ENCODE results near the gene AK5.

The AK5 gene

DNA sequence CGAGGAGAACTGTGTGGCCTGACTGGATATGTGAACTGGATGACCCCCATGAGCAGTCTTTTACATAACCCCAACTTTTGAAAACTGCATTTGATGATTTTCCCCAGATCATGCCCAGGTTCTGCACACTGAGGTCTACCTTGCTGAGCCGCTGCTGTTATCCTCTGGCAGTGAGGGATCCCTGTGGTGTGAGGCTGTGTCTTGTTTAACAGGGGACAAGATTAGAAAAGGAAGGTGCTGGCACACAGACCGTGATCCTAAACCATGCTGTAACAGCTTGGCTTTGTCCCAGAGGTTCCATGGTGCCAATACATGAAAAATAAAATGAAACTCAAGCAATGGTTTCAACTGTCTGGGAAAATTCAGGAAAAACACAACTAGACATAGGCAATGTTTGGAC, 266.5 kb downstream of the AK5 start:
- DNase-seq = no peak

DNA sequence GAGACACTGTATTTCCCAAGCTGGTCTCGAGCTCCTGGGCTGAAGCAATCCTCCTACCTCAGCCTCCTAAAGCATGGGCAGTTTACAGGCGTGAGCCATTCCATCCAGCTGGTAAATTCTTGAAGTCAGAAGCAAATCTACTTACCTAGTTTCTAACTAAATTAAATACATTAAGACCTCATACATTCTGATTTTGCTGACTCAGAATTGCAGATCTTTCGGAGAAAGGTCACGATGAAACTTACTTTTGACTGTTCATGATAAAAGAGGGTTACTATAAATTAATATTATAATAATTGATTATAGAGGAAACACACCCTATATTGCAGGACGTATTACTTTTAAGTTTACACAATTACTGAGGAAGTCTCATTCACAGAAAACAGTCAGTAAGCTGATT, 268.3 kb downstream of the AK5 start:
- DNase-seq = no peak

DNA sequence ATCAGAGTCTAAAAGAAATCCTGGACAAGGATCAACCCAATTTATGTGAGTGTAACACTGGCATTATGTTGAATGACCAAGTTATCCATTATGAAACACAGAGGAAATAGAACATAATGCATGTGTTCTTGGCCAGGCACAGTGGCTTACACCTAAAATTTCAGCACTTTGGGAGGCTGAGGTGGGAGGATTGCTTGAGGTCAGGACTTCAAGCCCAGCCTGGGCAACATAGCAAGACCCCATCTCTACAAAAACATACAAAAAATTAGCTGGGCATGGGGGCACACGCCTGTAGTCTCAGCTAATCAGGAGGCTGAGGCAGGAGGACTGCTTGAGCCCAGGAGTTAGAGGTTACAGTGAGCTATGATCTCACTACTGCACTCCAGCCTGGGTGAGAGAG, 270.8 kb downstream of the AK5 start:
- no peak for DNase-seq

DNA sequence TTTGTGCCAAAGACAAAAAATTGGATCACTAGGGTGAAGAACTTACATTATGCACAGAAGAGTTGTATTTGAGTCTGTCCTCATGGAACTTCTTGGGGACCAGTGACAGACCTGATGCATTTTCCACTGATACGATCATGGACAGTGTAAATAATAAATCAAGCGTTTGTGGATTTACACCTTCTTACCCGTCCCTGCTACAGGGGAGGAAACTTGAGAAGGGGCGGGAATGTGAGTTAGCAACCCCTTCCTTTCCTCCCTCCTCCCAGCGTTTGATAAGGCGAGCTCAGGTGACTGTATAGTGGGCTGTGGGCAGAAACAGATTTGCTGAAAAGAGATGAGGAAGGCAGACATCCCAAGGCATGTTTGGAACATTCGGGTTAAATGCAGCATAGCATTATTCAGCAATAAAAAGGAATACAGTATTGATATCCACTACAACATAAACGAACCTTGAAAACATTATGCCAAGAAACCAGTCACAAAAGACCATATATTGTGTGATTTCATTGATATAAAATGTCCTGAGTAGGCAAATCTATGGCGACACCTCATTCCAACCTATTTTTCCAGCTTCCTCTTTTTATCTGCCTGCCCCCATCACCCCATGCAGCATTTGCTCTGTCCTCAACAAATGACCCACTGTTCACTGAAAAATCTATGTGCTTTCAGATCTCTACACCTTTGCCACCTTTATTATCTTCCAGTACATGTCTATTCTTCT, 271.9 kb downstream of the AK5 start:
- no peak for DNase-seq

DNA sequence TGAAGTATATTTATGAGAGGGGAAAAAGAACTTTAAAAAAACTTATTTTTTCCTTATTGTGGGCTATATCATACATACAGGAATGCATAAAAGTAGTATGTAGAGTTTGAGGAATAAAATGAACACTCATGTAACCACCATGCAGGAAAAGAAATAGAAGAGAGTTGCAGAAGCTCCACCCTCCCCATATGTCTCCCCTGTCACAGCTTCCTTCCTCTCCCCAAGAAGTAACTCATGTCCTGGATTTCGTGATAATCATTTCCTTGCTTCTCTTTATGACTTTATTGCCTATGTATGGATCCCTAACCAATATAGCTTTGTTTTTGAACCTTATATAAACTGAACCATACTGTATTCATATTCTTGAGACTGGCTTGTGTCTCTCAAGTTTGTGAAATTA, 274.2 kb downstream of the AK5 start:
- no peak for DNase-seq

DNA sequence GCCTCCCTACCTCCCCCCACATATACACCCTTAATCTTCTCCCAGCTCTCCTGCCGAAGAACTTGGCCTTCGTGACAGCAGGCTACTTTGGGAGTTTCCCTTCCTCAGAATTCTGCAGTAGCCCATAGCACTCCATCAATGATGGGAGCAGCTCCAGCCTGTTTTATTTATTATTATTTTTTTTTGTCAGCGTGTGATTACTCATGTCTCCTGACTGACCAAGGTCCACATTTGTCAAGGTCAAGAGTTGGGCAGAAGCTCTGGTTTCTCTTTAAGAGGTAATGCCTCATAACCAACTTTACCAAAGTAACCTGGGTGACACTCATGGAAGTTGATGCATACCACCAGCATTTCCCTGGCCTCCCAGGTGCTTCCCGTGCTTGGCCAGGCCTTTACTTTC, 275.2 kb downstream of the AK5 start:
- DNase-seq = no peak

DNA sequence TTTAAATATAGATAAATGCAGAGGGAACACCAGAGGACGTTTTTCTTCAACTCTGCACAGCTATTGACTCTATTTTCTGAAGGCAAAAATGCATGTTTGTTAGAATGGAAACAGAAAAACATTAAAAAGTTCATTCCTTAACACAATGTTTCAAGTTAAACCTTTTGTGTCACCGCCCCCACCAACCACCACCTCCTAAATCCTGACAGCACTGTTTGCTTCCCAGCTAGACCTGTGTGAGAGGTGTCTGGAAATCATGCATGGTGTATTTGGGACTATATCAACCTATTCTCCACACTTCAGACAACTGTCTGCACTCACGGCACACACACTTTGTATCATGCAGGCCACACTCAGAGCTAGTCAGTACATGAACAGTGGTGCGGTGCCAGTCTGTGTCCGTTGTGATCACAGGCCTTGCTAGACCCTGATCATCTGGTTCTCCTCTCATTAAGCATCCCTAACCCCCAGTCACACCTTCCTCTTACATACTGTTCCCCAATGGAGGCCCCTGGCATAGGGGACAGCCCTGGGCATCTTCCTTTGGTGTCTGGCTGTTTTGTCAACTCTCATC, 276.9 kb downstream of the AK5 start:
- DNase-seq = no peak

DNA sequence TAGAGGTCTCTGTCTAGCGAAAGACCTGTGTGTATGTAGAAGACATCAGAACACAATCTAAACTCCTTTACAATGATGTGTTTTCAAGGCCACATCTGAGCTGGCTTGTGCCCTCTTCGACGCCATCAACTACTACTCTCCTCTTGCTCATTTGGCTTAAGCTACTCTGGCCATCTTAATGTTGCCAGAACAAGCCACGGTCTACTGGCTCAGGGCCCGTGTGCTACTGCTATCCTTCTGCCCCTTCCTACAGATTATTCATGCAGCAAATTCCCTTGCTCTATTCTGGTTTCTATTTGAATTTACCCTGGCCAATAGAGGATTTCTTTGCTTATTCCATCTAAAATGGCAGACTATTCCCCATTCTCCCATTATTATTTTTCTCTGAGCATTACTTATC, 278.9 kb downstream of the AK5 start:
- no peak for DNase-seq

DNA sequence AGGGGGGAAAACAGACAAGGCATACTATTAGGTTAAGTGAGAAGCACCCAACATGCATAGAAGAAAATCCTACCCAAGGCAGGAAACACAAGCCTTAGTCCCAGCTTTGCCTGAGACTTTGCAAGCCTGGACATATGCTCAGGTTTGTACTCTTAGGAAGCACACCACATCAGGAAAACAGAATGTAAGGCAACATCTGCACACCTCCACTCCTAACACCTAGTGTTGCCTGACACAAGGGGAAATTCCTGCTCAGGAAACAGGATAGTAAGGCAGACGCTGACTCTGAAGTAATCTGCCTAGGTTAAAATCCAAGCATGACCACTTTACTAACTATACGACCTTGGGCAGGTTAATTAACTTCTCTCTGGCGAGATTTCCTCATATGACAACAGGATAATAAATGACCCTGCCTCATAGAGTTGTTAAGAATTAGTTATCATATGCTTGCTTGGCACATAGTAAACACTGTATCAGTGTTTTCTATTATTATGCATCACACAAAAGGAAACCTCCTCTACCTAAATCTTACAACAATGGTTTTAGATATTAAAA, 280.9 kb downstream of the AK5 start:
- no peak for DNase-seq

DNA sequence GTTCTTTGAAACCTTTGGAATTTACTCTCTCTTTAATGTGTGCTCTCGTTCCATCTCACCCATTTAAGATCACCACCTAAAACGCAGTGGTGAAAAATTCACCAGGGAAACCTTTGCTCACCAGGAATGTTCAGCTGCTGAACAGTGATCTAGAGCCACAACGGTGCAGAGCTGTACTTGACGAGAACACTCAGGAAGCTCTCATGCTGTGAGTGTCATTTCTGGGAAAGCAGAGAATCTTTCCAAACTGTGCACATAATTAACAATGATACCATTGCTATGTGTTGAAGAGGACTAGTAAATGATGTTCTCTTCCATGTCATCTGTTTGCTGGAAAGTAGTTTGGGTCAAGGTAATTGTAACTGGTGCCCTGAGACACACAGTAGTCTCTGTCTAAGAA, 283.5 kb downstream of the AK5 start:
- no peak for DNase-seq

DNA sequence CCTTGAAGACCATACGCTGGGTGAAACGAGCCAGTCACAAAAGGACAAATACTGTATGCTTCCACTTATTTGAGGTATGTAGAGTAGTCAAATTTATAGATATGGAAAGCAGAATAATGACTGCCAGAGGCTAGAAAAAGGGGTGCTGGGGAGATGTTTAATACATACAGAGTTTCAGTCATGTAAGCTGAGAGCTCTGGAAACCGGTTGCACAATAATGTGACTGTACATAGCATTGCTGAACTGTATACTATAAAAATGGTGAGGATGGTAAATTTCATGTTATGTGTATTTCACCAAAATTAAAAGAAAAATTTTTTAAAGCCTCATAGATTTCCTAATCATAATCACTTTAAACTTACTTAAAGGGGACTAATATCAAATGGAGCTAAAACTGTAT, 289.8 kb downstream of the AK5 start:
- DNase-seq = no peak

DNA sequence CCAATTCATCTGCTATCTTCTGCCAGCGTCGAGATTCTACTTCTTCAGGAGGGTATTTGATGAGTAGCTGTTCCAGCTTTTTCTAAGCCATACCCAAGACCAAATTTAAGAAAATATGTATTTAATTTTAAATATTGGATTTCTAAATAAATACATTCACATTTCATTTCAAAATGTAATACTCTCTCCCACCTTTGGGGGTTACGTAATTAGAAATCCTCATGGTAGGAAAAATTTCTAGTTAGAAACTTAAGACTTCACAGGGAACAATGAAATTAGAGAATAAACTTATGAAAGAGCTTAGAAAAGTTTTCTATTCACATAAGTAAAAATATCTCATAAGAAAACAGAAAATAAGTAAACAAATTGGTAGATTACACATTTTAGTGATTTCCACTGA, 297.7 kb downstream of the AK5 start:
- DNase-seq = no peak

DNA sequence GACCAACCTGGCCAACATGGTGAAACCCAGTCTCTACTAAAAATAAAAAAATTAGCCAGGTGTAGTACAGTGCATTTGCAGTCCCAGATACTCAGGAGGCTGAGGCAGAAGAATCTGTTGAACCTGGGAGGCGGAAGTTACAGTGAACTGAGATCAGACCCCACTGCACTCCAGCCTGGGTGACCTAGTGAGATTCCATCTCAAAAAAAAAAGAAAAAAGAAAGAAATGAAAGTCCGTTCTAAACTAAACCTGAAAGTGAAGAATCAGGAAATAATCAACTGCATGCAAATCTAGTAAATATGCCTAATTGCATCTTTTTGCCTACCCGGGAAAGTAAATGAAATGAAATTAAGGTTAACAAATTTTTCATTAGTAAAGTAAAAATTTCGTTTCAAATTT, 301.1 kb downstream of the AK5 start:
- DNase-seq = no peak

DNA sequence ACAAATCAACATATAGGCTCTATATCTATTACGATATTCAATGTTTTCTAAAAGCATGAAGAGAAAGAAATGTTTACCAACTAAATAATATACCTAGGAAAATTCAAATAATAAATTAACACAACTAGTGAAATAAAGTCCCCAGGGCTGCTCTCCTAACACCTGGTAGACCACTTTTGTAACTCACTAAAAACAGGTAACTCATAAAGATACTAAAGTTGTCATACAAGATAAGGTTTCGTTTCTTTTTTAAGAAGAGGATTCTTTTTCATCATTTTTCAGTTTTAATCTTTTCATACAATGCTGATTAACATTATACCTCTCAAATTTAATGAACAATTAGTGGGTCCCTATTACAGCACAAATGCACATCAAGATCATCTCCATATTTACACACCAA, 301.7 kb downstream of the AK5 start:
- DNase-seq = no peak

DNA sequence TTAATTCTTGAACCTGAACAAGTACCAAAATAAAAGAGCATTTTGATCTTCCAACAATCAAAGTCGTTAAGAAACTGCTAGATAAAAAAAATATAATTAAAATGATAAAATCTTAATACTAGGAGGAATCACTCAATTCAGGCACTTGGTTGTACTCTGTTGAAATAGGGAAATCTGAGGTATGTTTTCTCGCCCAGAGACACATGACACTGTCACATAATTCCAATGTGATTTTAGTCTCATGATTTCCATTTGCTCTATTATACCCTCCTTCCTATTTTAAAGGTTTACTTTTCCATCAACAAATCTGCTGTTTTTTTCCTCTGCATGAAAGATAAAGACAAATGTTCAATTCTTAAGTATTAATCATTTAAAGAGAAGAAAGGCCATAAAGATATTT, 303.1 kb downstream of the AK5 start:
- no peak for DNase-seq

DNA sequence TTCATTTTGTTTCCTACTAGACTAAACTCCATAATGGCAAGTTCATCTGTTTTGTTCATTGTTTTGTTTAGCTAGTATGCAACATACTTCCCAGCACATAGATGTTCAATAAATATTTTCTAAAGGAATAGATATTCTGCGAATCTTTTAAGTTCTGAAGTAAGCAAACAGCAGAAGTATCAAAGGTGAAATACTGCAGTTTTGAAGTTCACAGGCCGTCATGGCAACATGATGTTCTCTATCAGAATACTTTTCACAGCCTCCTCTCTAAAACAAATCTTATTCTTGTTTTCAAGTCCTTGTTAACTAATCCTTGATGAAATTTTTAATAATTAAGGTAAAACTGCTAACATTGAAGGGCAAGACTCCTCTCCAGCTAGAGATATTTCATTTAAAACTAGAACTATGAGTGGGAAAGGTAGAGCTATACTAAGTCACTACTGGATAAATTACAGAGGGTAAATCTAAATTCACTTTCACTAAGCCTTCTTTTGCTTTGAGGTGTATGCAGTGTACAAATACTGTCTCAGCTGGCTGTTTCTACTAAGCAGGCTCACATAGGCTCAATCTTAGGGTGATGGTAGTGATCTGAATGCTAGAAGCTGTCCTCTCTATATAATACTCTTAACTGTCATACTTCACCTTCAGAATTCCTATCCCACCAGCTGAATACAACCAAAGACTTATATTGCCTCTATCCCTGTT, 303.9 kb downstream of the AK5 start:
- no peak for DNase-seq

DNA sequence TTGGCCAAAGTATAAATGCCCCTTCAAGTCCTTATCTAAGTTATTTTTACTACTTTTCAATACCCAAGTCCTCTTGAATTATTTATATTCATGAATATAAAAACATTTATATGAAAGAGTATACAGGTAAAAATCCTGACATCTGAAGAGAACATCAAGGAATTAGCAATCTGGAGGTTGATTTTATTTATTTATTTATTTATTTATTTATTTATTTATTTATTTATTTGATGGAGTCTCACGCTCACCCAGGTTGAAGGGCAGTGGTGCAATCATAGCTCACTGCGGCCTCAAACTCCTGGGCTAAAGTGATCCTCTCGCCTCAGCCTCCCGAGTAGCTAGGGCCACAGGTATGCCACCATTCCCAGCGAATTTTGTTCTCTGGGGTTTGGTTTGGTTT, 307.4 kb downstream of the AK5 start:
- DNase-seq = no peak

DNA sequence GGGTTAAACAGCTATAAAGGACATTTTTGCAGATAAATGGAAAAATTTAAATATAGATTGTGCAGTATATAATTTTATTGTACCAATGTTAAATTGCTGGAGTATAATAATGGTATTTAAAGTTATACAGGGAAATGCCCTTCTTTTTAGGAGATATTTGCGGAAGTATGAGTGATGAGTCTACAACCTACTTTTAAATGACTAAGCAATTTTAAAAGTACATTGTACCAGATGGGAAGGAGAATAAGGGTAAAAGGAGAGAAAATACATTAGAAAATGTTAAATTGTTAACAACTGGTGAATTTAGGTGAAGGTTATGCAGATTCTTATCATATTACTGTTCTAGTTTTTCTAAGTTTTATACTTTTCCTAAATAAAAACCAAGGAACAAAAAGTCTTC, 308.8 kb downstream of the AK5 start:
- no peak for DNase-seq

DNA sequence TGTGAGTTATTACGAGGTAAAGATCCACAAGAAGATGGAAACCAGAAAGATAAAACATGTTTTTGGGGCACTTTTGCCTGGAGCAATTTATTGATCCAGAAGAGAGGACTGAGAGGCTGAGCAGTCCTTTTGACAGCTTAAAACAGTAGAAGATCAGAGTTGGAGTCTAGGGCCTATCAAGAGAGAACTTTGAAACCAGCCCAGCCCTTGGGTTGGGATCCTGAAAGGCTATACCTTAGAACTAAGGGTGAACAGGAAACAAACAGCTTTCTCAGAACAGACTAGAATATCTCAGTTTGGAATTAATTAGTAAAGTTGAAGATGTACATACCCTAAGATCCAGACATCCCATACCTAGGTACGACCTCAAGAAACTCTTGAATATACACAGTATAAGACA, 311.1 kb downstream of the AK5 start:
- DNase-seq = no peak

DNA sequence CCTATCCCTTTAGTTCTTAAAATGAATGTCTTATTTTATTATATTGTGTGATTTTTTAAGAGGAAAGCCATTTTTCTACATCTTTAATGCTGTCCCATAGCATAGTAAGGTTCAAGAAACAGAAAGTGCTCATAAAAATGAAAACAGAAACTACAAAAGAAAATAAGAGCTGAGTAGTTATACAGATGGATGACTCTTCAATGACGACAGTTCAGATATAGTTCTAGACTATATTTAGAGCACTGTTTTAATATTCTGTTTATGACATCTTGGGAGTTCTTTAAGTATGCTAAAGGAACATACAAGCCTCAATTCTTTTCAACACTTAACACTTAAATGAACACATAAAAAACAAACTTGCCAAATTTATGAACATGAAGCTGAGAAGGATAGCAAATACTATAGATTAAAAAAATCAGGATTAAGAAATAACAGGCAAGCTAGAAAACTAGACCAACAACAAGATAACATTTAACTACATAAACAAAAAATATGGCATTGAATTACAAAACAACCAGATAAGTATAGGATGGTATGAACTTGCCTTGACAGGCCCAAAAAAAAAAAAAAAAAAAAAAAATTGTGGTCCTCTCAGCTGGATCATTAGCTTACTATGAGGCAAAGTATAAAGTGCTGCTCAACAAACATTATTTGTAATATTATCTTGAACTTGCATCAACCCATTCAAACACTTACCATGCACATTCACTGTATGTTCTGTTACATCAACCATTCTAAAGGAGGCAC, 312.7 kb downstream of the AK5 start:
- DNase-seq = no peak

DNA sequence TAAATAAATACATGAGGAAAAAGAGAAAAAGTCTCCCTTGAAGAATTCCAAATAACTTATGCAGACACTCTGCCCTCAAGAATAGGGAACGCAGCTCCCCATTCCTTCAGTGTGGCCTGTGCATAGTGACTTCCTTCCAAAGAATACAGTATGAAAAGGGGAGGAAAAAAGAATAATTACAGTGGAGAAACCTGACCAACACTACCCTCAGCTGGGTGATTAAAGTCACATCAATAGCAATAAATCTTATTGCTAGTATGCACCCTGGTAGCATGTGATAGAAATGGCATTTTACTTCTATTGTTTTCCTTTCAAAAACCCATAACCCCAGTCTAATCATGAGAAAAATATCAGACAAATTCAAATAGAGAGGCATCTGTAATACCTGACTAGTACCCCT, 315.5 kb downstream of the AK5 start:
- DNase-seq = no peak

DNA sequence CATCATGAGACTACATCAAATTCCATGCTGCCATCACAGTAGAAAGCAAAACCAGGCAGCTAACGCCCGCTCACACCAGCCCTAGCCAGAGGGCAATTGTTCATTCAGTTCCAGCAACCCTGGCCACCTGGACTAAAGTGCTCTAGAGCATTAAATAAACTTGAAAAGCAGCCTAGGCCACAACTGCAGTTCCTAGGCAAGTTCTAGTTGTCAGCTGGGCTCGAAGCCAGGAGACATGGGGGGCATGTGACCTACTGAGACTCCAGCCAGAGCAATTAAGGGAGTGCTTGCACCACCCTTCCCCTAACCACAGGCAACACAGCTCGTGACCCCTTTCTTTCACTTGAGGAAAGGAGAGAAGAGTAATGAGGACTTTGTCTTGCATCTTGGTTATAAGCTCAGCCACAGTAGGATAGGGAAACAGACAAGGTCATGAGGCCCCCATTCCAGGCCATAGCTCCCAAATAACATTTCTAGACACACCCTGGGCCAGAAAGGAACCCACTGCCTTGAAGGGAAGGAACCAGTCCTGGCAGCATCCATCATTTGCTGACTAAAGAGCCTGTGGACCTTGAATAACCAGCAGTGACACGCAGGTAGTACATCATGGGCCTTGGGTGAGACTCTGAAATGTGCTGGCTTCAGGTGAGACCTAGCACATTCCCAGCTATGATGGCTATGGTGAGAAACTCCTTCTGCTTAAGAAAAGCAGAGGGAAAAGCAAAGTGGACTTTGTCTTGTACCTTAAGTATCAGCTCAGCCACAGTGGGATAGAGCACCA, 323.6 kb downstream of the AK5 start:
- DNase-seq = no peak

DNA sequence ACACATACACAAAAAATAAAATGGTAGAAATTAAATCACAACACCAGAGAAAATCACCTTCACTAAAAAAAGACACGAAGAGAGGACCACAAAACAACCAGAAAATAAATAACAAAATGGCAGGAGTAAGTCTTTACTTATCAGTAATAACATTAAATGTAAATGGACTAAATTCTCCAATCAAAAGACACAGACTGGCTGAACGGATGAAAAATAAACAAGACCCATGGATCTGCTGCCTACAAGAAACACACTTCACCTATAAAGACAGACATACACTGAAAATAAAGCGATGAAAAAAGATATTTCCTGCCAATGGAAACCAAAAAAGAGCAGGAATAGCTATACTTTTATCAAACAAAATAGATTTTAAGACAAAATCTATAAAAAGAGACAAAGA, 327.1 kb downstream of the AK5 start:
- DNase-seq = no peak

All from activated CD4-positive, alpha-beta T cell treated with anti-CD3 and anti-CD28 coated beads, Interleukin-10, Interleukin-2, amounts not matched to agents 100 ng/mL and 50 ng/mL, durations not matched to agents 16 hours and 8 hours (primary cell).